HG02884 (cell line): ENCODE data around the gene RNF31.

Source experiments
- ATAC-seq: cut with Tn5 transposase; IDR thresholded peaks from one replicate; pipeline ENCODE4 v1.9.1; 2021; ENCODE audit warnings: mild to moderate bottlenecking, moderate library complexity; ENCODE audit not compliant: unreplicated experiment

Gene RNF31

GRCh38 chr14:24159777-24160498 lies 12.6 kb downstream of the RNF31 start:
- no peak for ATAC-seq

- no peak for ATAC-seq
Measured at GRCh38 chr14:24160499-24160849, 13.2 kb downstream of the RNF31 start.

- peak; percentile 77 for ATAC-seq
Measured at GRCh38 chr14:24160850-24161804, 13.8 kb downstream of the RNF31 start, which contains the start of gene IRF9. Gene IRF9, plus strand, starts transcription at chr14:24161265. Its CDS starts 880 bp downstream, at chr14:24162145.

GRCh38 chr14:24162093-24162492 lies 14.8 kb downstream of the RNF31 start:
- no peak for ATAC-seq

- no peak for ATAC-seq
Measured at GRCh38 chr14:24164518-24164991, 17.3 kb downstream of the RNF31 start.

GRCh38 chr14:24165785-24166184 lies 18.5 kb downstream of the RNF31 start:
- no peak for ATAC-seq

GRCh38 chr14:24167469-24168114 lies 20.3 kb downstream of the RNF31 start:
- no peak for ATAC-seq

- peak; percentile 76 for ATAC-seq
Measured at GRCh38 chr14:24171422-24172260, 24.3 kb downstream of the RNF31 start, which contains the start of gene REC8. Gene REC8, plus strand, starts transcription at chr14:24172080. Its CDS starts 473 bp downstream, at chr14:24172553.

- ATAC-seq = no peak
Measured at GRCh38 chr14:24172261-24172860, 25.1 kb downstream of the RNF31 start.

- ATAC-seq = no peak
Measured at GRCh38 chr14:24172871-24173281, 25.6 kb downstream of the RNF31 start.

- ATAC-seq = no peak
Measured at GRCh38 chr14:24176599-24176998, 29.3 kb downstream of the RNF31 start.

GRCh38 chr14:24177041-24177825 lies 29.9 kb downstream of the RNF31 start:
- no peak for ATAC-seq

- no peak for ATAC-seq
Measured at GRCh38 chr14:24177891-24178290, 30.6 kb downstream of the RNF31 start.

GRCh38 chr14:24178399-24179178 lies 31.3 kb downstream of the RNF31 start:
- no peak for ATAC-seq

- no peak for ATAC-seq
Measured at GRCh38 chr14:24179294-24179960, 32.1 kb downstream of the RNF31 start.

- ATAC-seq = no peak
Measured at GRCh38 chr14:24179961-24180796, 32.9 kb downstream of the RNF31 start.
